C4-2B (cell line): ENCODE results near the gene TRHDE.

Experiments
- H3K27ac ChIP-seq: fragments of 450-650 bp; 2 replicates; pipeline ENCODE4 v1.5.1; 2017
- CTCF ChIP-seq: fragments of 450-650 bp; conservative IDR thresholded peaks from 2 replicates; pipeline ENCODE4 v1.5.1; 2017; ENCODE audit warnings: mild to moderate bottlenecking
- ZFX ChIP-seq: fragments of 450-650 bp; IDR thresholded peaks from 2 replicates; pipeline ENCODE4 v1.6.1; 2017

The TRHDE gene

GRCh38 chr12:72295101-72295500 is 22.9 kb downstream of the TRHDE start:
- H3K27ac ChIP-seq = no peak overlapping the region
- TF ChIP-seq CTCF (no peak), ZFX (no peak)

- no peak overlapping the region for H3K27ac ChIP-seq
- TF ChIP-seq ZFX (no peak), CTCF (no peak)
Measured at GRCh38 chr12:72295744-72296143, 23.6 kb downstream of the TRHDE start.

- H3K27ac ChIP-seq = no peak overlapping the region
- no peak for TF ChIP-seq ZFX
Measured at GRCh38 chr12:72296389-72296788, 24.2 kb downstream of the TRHDE start.

GRCh38 chr12:72297666-72298065 is 25.5 kb downstream of the TRHDE start:
- H3K27ac ChIP-seq = no peak overlapping the region
- TF ChIP-seq ZFX = no peak
- TF ChIP-seq CTCF = no peak

- TF ChIP-seq ZFX (no peak), CTCF (no peak)
- no peak overlapping the region for H3K27ac ChIP-seq
Measured at GRCh38 chr12:72300728-72301127, 28.6 kb downstream of the TRHDE start.

GRCh38 chr12:72304751-72305150 is 32.6 kb downstream of the TRHDE start:
- TF ChIP-seq ZFX (no peak), CTCF (no peak)

GRCh38 chr12:72307229-72307628 is 35.1 kb downstream of the TRHDE start:
- no peak overlapping the region for H3K27ac ChIP-seq
- TF ChIP-seq CTCF (no peak), ZFX (no peak)

More at GRCh38 chr12:72304751-72305150, 32.6 kb downstream of the TRHDE start:
- H3K27ac ChIP-seq = no peak overlapping the region

GRCh38 chr12:72311946-72312345 is 39.8 kb downstream of the TRHDE start:
- TF ChIP-seq CTCF = no peak
- no peak for TF ChIP-seq ZFX
- H3K27ac ChIP-seq = no peak overlapping the region
